Measurements from ENCODE around the gene CABLES1.

DNA sequence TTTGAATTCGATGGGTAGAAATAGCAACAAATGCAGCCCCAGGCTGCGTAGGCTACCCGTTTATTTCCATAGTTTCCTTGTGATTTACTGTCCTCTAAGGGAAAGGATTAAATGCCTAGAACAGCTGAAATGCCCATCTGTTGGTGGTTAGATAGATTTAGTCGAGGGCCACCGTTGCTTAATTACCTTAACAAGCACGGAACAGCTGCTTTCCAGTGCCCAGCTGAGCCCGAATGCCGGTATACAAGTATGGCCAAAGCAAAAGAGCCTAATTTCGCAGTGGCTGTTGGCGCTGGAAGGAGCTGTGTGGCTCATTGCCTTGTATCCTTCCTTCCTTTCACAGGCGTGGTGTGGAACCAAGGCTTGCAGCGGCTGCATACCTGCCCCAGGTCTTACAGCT is 109.1 kb downstream of the CABLES1 start:
- TF ChIP-seq, protein P1, sequence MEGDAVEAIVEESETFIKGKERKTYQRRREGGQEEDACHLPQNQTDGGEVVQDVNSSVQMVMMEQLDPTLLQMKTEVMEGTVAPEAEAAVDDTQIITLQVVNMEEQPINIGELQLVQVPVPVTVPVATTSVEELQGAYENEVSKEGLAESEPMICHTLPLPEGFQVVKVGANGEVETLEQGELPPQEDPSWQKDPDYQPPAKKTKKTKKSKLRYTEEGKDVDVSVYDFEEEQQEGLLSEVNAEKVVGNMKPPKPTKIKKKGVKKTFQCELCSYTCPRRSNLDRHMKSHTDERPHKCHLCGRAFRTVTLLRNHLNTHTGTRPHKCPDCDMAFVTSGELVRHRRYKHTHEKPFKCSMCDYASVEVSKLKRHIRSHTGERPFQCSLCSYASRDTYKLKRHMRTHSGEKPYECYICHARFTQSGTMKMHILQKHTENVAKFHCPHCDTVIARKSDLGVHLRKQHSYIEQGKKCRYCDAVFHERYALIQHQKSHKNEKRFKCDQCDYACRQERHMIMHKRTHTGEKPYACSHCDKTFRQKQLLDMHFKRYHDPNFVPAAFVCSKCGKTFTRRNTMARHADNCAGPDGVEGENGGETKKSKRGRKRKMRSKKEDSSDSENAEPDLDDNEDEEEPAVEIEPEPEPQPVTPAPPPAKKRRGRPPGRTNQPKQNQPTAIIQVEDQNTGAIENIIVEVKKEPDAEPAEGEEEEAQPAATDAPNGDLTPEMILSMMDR (IDR thresholded peaks at IDR 0.05 in 4 of 5, conservative IDR thresholded peaks at IDR 0.05 in 1 of 5): no peak
- TF ChIP-seq POLR2A (IDR thresholded peaks at IDR 0.05): no peak
